Astrocyte (in vitro differentiated cells and primary cell): Measurements from ENCODE around the gene CDX2. TPM values are rescaled to one million over a fixed set of nuclear protein-coding genes. Genes with fewer than 3 reads are reported as not detected.
A peak's percentile ranks its signal among the peaks of the same experiment; 100 is the strongest.

Source experiments
- DNase-seq: peaks from one replicate; pipeline ENCODE4 v3.0.0-alpha.2; 2010; ENCODE audit warnings: low read depth
- FAIRE-seq: peaks from 2 replicates; lab custom pipeline; 2011; peaks lifted over from hg19 to GRCh38; lab: Jason Lieb, UNC
- H2AFZ ChIP-seq: 2 replicates; pipeline ENCODE4 v1.6.0; 2012; ENCODE audit warnings: low read depth, low read length, inconsistent platforms
- H3K27ac ChIP-seq: 2 replicates; pipeline ENCODE4 v1.5.1; 2011; ENCODE audit warnings: low read depth, low read length, inconsistent platforms
- H3K27me3 ChIP-seq: 2 replicates; pipeline ENCODE4 v1.6.0; 2011; ENCODE audit warnings: low read length, inconsistent platforms; ENCODE audit not compliant: insufficient read depth
- H3K36me3 ChIP-seq: 2 replicates; pipeline ENCODE4 v1.5.1; 2011; ENCODE audit warnings: low read length, inconsistent platforms; ENCODE audit not compliant: insufficient read depth
- H3K4me1 ChIP-seq: 2 replicates; pipeline ENCODE4 v1.5.1; 2011; ENCODE audit warnings: low read length, inconsistent platforms; ENCODE audit not compliant: insufficient read depth
- H3K4me2 ChIP-seq: 2 replicates; pipeline ENCODE4 v1.6.0; 2012; ENCODE audit warnings: low read length, inconsistent platforms
- H3K4me3 ChIP-seq: 2 replicates; pipeline ENCODE4 v1.5.1; 2011; ENCODE audit warnings: low read depth, mild to moderate bottlenecking, low read length, inconsistent platforms; ENCODE audit not compliant: insufficient read depth
- H3K79me2 ChIP-seq: 2 replicates; pipeline ENCODE4 v1.6.0; 2012; ENCODE audit warnings: mild to moderate bottlenecking, low read length, inconsistent platforms; ENCODE audit not compliant: insufficient read depth
- H3K9ac ChIP-seq: 2 replicates; pipeline ENCODE4 v1.6.0; 2012; ENCODE audit warnings: mild to moderate bottlenecking, low read length, inconsistent platforms
- H3K9me3 ChIP-seq: 2 replicates; pipeline ENCODE4 v1.5.1; 2012; ENCODE audit warnings: low read depth, mild to moderate bottlenecking, low read length, inconsistent platforms; ENCODE audit not compliant: insufficient read depth
- H4K20me1 ChIP-seq: 2 replicates; pipeline ENCODE4 v1.6.0; 2012; ENCODE audit warnings: low read length, inconsistent platforms; ENCODE audit not compliant: insufficient read depth
- H3K27ac Mint-ChIP-seq: one replicate; pipeline ENCODE4 v1.8.0; 2021; ENCODE audit warnings: mild to moderate bottlenecking, mixed read lengths; ENCODE audit not compliant: unreplicated experiment
- H3K27me3 Mint-ChIP-seq: one replicate; pipeline ENCODE4 v1.8.0; 2021; ENCODE audit warnings: low read depth, mixed read lengths; ENCODE audit not compliant: unreplicated experiment
- H3K36me3 Mint-ChIP-seq: one replicate; pipeline ENCODE4 v1.8.0; 2021; ENCODE audit warnings: low read depth, mixed read lengths; ENCODE audit not compliant: unreplicated experiment
- H3K4me1 Mint-ChIP-seq: one replicate; pipeline ENCODE4 v1.8.0; 2021; ENCODE audit warnings: low read depth, mixed read lengths; ENCODE audit not compliant: unreplicated experiment
- H3K4me3 Mint-ChIP-seq: one replicate; pipeline ENCODE4 v1.8.0; 2021; ENCODE audit warnings: mild to moderate bottlenecking, moderate library complexity, mixed read lengths; ENCODE audit not compliant: unreplicated experiment
- H3K9me3 Mint-ChIP-seq: one replicate; pipeline ENCODE4 v1.8.0; 2021; ENCODE audit warnings: mild to moderate bottlenecking, mixed read lengths; ENCODE audit not compliant: unreplicated experiment
- CTCF ChIP-seq: IDR thresholded peaks from 2 replicates; pipeline ENCODE4 v1.5.1; 2011; ENCODE audit warnings: low read depth, mild to moderate bottlenecking, inconsistent platforms, low read length, moderate library complexity; ENCODE audit not compliant: insufficient read depth
- EZH2 ChIP-seq: IDR thresholded peaks from 2 replicates; pipeline ENCODE4 v1.6.1; 2012; ENCODE audit warnings: mild to moderate bottlenecking, low read length, inconsistent platforms; ENCODE audit not compliant: insufficient read depth
- total RNA-seq: library from RNA; stranded (reverse); gene quantifications from 2 replicates; pipeline ENCODE4 v1.2.1, GENCODE V29; 2021

Gene CDX2
- total RNA-seq, 1 donor from 2014 or later, result not detected

GRCh38 chr13:27952876-27953675 lies 16.0 kb downstream of the CDX2 start:
- Histone ChIP-seq H4K20me1 (no peaks in the 10 kb centered on the region), H3K4me3 (peak overlapping the region; percentile 42), H3K9me3 (peaks cover 2% of the 10 kb centered on the region), H3K4me1 (peaks cover 8% of the 10 kb centered on the region), H3K79me2 (no peaks in the 10 kb centered on the region), H3K27me3 (peaks cover 49% of the 10 kb centered on the region), H3K27ac (no peak overlapping the region), H3K4me2 (peak overlapping the region; percentile 84), H2AFZ (peak overlapping the region; percentile 87), H3K36me3 (no peaks in the 10 kb centered on the region), H3K9ac (no peak overlapping the region)
- TF ChIP-seq CTCF (no peak), EZH2 (no peak)
- Mint-ChIP-seq H3K27me3 (peaks cover 75% of the 10 kb centered on the region), H3K36me3 (no peaks in the 10 kb centered on the region), H3K27ac (peak overlapping the region; percentile 60), H3K9me3 (peaks cover 9% of the 10 kb centered on the region), H3K4me3 (peak overlapping the region; percentile 78), H3K4me1 (no peaks in the 10 kb centered on the region)
- DNase-seq, result no peak
- no peak for FAIRE-seq

- peaks cover 57% of the 10 kb centered on the region for H3K27me3 Mint-ChIP-seq
- Histone ChIP-seq H3K27me3 (peaks cover 6% of the 10 kb centered on the region), H2AFZ (no peak overlapping the region), H3K9me3 (peaks cover 4% of the 10 kb centered on the region), H3K4me2 (no peak overlapping the region), H3K9ac (no peak overlapping the region), H3K36me3 (no peaks in the 10 kb centered on the region), H4K20me1 (no peaks in the 10 kb centered on the region), H3K79me2 (no peaks in the 10 kb centered on the region), H3K4me3 (no peak overlapping the region), H3K4me1 (no peaks in the 10 kb centered on the region), H3K27ac (no peak overlapping the region)
- no peaks in the 10 kb centered on the region for H3K36me3 Mint-ChIP-seq
- no peak for DNase-seq
- H3K4me1 Mint-ChIP-seq, result no peaks in the 10 kb centered on the region
- no peak for FAIRE-seq
- H3K27ac Mint-ChIP-seq, result no peak overlapping the region
- TF ChIP-seq EZH2 (no peak), CTCF (no peak)
- H3K9me3 Mint-ChIP-seq, result no peaks in the 10 kb centered on the region
- no peak overlapping the region for H3K4me3 Mint-ChIP-seq
These were observed 26.1 kb downstream of the CDX2 start for GRCh38 chr13:27942972-27943371.
